Posterior vena cava (tissue), 2 donors: ENCODE results near the gene CYP3A4. TPM values are rescaled to one million over a fixed set of nuclear protein-coding genes. Genes with fewer than 3 reads are reported as not detected.
"Not testable (repeated sequence)": the region's sequence is repeated elsewhere in the genome, so short reads cannot be mapped to it uniquely, and the experiment has no call there.

Experiments
- DNase-seq: peaks from one replicate; pipeline ENCODE4 v3.0.0-alpha.2; 2020; ENCODE audit warnings: low spot score
- intact Hi-C, 2 donors: fragments of 100-400 bp; cut with DNase I; formaldehyde crosslinking; loops; one replicate each; pipeline versions ENCODE4 v1.14.1 to v1.14.2; 2022 to 2023
- total RNA-seq, 2 donors: library from RNA; stranded (reverse); fragmentation: NEBNext Ultra II Directional; extraction: Animal tissue kit (Norgen Biotek cat#: 25700); gene quantifications; one replicate each; pipeline ENCODE4 v1.2.1, GENCODE V29; 2021
- donor health status: DM: yes; HTN: yes; CAD: no.
- donor health status: DM: yes; HTN: yes; CAD: no.

Gene CYP3A4
- total RNA-seq, 2 donors from 2014 or later, result not detected

DNA sequence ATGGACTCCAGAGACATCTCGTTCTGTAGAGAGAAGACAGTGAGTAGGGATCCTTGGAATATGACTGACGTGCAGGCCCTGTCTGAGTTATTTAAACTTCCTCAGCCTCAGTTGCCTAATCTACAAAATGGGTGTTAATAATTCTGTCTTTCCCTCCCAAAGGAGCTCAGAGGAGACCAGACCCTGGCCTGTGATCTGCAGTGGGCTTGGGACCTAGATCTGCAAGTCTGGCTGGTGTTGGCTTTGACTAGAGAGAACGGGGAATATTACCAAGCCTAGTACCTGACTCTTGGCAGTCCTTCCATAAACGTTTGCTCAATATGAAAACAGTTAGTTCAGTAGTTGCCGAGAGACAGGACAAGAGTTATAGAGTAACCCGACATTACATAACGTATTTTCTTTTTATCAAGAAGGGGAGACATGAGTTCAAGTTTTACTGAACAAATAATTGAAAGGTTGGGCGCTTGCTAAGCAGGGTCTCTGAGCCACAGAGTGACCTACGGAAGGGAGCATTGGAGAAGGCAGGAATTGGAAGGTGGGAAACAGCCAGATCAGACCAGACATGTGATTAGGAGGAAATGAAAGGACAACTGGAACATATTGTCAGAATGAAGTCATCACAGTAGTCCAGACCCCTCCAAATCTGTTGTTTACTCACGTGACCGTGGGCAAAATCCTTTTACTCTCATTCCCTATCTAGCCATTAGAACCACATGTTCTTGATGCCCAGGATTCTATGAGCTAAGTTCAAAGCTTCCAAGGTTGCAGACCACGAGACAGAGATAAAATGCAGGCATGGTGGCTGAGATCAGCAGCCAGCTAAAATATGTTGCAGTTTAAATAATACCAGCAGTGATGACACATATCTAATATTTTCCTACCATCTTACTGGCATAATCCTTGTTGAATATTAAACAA is 10.9 kb upstream of the CYP3A4 start:
- DNase-seq, result no peak
- intact Hi-C loops, result no loop called here

DNA sequence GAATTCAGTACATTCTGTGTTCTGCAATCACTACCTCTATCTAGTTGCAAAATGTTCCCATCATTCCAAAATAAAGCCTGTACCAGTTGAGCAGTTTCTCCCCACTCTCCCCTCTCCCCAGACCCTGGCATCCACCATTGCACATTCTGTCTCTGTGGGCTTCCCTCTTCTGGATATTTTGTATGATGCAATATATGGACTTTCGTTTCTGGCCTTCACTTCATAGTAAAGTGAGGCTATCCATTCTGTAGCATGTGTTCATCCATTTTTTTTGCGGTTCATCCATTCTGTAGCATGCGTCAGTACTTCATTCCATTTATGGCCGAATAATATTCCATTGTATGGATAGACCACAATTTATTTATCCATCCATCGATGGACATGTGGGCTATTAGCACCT is 9.5 kb upstream of the CYP3A4 start:
- DNase-seq, result no peak
- intact Hi-C loops, result no loop called here

DNA sequence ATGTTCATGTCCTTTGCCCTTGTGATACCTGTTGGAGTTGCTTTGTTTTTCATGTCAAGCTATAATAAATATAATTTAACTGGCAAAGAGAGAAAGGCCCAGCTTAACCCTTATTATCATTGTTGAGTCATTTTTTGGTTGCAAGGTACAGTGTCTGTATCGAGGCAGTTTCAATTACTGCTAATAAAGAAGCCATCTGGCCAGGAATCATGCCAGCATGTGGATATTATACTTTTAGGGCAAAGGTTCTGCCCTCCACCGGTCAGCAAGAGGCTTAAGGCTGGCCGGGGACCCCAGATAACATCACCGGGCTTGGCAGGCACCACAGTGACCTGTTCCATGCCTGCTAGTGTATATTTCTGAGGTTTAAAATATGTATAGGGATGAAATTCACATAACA is 9.0 kb upstream of the CYP3A4 start:
- intact Hi-C loops, result no loop called here
- DNase-seq, result no peak

DNA sequence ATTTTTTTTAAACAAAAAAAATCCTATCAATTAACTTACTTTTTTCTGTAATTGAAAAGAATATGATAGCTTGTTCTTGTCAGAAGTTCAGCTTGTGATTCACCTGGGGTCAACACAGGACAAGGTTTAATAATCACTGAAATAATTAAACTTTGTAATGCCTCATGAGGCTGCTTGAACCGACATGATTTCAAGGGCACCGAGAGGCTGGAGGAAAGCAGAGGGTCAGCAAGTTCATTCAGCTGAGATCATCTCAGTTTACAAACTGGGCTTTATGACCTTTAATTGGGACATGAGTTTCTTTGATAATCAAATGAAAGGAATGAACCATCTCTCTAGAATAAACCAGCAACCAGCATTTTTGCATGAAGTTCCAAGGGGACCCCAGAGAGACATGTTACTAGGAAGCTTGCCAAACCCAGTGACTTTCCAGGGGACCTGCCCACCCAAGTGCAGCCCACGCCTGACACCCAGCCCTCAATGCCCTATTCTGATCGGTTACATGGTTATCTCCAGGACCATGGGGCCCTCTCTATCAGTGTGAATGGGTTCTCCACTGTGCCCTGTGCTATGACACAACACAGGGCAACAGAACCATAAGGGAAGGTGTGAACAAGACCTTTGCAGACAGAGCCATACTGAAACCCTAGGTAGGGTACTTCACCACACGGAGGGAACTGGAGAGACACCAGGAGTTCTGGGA is 7.8 kb upstream of the CYP3A4 start:
- no peak for DNase-seq
- intact Hi-C loops, result no loop called here

DNA sequence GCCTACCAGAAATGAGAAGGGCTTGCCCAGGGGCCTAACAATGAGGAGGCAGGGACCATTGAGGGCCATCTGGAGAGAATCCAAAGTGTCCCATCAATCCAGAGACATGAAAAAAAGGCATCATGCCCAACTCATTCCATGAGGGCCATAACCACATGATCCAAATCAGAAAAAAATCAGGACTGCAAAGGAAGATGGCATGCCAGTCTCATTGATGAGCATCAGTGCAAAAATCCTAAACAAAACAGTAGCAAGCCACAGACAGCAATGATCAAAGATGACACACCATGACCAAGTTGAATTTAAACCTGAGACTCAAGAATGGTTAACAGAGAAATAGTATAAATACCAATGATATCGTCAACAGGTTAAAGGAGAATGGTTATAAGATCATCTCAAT is 7.0 kb upstream of the CYP3A4 start:
- no peak for DNase-seq
- intact Hi-C loops, result no loop called here

DNA sequence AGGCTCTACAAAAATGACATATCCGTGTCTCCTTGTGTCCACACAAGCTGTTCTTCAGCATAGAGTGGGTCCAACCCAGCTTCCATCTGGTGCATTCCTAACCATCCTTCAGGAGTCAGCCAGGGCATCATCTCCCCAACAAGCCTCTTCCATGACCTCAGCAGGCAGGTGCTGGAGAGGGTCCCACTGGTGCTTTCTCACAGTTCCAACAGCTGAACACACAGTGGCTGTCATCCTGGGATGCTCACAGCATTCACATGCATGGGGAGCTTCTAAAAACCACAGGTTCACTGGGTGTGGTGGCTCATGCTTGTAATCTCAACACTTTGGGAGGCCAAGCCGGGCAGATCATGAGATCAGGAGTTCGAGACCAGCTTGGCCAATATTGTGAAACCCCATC is 6.4 kb upstream of the CYP3A4 start:
- intact Hi-C loops, result no loop called here
- DNase-seq, result no peak

DNA sequence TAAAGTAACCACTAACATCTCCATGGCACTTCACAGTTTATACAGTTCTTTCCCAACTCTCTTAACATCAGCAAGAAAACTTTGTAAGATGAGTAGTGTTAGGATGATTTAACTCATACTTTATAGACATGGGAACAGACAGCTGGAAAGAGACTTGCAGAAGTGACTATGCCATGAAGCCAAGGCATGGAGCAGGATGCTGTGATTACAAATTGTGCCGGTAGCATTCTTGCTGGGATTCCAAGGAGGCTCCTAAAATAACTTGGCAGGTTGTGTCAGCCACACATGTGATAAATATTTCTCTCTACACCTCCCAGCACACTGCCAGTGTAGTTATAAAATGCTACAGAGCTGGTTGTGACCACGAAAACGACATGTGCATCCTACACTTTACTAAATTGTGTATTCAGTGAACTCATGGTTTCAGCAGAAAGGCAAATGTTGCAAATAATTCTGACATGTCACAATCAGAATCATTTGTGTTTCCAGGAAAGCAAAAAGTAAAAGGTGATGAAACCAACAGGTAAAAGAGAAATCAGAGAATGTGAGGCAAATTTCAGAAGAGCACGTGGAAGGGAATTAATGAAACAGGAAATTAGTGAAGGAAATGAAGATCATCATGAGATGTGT is 5.6 kb upstream of the CYP3A4 start:
- intact Hi-C loops, result no loop called here
- no peak for DNase-seq

DNA sequence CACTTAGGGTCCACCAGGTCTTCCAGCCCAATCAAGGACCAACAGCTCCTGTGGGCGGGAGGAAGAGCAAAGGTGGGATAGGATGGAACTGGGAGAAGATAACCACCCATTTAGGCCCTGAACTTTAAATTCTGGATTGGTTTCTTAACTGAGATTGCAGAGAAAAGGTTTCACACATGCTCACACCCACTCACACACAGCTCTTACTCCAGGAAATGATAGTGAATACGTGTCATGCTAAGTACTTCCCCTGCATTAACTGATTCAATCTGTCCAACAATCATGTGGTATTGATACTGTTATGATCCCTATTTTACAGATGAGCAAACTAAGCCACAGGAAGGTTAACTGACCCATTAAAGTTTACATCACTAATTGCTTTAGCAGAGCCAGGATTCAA is 4.6 kb upstream of the CYP3A4 start:
- no peak for DNase-seq
- intact Hi-C loops, result no loop called here

DNA sequence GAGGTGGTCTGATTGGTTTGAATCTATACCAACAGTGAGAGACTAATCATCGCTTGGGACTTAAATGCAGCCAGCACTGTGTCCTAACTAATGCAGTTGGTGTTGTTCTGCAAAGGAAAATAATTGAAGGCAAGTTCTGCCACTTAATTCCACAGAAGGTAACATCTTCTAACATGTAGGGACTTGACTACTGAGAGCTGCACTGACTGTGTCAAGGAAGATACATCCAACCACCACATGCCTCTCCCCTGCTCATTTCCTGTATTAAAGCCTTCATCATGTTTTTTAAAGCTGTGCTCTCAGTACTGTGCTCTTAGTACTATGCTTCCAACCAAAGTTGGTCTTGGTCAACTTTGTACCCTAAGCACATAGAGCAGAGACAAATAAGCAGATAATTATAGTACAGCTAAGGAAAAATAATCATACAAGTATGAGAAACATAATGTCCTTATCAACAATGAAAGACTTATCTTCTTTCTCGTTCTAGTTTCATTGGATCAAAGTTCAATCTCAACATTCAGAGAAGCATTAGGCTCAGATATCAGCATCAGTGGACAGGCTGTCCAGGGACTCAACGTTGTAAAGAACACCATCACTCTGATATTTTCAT is 2.8 kb upstream of the CYP3A4 start:
- intact Hi-C loops, result no loop called here
- no peak for DNase-seq

DNA sequence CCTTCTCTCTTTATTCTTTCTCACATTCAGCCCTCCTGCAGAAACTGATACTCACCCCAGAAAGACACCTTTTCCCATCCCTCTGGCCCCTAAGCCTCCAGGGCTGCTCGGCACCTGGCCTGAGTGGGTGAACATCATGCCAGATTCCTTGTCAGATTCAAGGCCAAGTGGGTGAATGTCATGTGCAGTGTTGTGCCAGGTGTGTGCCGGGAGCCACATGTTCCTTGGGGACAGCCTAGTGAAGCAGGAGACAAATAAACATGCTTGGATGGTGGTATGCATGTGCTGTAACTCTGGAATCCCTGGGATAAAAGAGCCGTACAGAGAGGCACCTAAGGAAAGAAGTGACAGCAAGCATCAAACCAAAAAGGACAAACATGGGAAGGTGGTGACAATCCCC is 1.7 kb upstream of the CYP3A4 start:
- intact Hi-C loops, DNase-seq: not testable (repeated sequence)

DNA sequence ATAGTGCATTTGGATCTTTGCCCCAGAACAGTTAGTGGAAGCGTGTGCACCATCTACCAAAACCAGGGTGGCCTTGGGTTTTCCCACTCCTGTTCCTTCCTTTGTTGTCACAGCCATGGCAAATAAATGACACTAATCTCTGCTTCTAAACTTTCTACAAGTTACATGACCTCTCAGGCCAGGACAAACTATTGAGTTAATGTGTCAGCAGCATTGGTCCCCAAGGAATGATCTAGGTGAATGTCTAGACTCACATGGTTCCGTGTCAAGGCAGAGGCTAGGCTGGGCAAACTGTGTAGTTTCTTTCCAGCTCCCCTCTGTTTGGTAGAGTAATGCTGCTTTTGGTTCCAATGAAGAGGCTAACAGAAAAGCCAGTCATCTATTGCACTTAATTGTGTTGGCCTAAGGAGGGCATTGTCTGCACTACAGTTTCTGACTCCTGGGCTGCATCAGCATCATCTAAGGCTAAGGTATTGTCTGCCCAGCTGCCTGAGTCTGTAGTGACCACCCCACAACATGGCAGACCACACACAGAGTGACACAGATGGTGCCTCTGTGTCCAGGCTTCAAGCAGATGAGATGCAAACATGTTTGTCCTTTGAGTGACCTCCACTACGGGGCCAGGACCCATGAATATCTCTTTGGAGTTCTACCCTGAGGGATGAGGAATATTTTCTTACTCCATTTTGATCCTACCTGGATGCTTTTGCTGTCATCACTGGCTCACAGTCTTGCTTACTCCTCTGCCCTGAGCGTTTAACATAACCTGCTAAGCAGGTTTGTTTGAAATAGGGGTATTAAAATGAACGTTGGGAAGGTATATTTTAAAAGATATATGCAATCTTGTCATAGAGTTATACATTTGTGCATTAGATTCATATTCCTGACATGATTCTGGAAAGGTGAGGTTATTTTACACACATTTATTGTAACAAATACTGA is 1.7 kb downstream of the CYP3A4 start:
- DNase-seq, result no peak
- intact Hi-C loops, result no loop called here

DNA sequence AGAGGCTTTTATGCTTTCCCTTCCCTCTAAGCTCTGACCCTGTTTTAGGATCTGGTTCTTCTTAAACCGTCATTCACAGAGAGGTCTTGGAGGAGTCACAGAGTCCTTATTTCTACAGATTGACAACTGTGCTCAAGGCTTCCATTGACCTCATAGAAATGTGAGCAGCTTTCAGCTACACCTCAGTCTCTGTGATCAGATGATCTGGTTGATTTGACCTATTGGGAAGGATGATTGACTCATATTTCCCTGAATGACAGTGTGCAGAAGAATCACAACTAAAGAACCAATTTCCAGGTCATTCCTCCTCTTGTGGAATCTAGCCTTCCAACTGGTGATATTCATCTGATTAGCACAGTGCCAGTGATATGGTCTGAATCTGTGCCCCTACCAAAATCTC is 3.4 kb downstream of the CYP3A4 start:
- intact Hi-C loops, result no loop called here

DNA sequence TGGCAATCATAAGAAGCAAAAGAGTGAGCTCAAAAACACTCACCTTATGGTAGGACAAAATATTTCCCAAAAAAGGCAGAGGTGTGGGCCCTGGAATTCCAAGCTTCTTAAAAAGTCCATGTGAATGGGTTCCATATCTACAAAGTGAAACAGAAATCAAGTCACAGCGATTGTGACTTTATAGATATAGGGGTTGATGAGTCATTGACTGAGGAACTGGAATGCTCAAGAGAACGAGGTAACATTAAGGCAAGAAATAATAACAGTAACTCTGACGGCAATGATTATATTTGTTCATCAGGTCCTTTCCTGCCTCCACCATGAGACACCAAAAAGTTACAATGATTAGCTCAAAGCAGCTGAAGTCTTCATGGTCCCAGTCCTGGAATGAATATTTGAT is 4.0 kb downstream of the CYP3A4 start:
- DNase-seq, result no peak
- intact Hi-C loops, result no loop called here

More for the DNA sequence above, 3.4 kb downstream of the CYP3A4 start:
- no peak for DNase-seq

DNA sequence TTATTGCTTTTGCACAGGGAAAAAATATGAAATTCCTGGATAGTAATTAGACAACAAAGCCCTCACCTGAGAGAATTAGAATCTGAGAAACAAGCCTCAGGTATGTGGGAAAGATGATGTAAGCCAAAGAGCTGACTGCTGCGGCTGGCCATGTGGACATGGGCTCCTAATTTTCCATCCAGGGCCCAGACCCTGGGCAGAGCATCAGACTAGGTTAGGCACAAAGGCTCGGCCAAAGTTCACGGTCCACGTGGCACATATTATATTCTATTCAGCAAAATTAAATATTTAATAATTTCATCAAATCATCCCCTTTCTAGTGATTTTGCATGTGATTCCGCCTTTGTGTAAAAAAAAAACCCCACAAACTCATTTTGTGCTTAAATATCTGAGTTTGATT is 5.1 kb downstream of the CYP3A4 start:
- intact Hi-C loops, result no loop called here
- no peak for DNase-seq

DNA sequence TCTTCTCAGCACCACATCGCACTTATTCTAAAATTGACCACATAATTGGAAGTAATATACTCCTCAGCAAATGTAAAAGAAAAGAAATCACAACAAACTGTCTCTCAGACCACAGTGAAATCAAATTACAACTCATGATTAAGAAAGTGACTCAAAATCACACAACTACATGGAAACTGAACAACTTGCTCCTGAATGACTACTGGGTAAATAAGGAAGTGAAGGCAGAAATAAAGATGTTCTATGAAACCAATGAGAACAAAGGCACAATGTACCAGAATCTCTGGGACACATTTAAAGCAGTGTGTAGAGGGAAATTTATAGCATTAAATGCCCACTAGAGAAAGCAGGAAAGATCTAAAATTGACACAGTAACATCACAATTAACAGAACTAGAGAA is 10.6 kb downstream of the CYP3A4 start:
- DNase-seq, intact Hi-C loops: not testable (repeated sequence)

DNA sequence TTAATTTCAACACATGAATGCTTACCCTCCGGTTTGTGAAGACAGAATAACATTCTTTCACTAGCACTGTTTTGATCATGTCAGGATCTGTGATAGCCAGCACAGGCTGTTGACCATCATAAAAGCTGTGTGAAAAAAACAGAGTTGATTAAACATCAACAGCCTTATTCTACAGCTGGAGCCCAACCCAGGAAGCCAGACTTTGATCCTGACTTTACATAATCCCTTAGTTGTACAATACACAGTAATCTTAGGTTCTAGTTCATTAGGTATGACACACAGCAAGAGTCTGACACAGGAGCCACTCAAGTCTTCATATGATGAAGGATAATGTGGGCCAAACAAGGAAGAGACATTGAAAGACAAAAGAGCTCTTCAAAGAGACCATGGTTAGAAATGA is 11.4 kb downstream of the CYP3A4 start:
- no peak for DNase-seq
- intact Hi-C loops, result no loop called here

DNA sequence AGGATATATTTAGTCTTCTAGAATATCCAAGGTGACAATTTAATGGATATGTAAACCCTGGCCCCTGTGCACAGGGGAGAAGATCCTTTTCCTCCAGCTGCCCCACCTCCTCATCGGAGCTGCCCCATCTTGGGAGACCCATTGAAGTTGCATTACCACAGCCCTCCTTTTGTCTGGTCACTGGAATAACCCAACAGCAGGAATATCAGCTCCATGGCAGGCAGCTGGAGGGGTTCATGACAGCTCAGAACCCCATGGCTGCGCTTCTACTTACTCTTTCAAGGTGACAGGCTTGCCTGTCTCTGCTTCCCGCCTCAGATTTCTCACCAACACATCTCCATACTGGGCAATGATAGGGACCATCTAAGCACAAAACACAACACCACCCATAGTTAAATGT is 14.5 kb downstream of the CYP3A4 start:
- intact Hi-C loops, result not testable (repeated sequence)

DNA sequence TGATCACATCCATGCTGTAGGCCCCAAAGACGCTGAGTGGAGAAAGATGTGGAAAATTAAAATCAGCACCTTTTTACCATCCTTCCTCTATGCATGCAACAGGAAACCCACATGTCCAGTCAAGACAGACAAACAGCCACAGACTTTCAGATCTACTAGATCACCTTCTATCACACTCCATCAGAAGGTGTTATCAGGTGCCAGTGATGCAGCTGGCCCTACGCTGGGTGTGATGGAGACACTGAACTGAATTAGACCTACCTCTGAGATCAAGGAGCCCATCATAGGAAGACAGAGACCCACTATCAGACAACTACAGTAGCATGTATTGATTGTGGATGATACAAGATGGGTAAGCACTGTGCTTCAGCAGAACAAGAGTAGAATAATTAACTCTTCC is 15.5 kb downstream of the CYP3A4 start:
- no peak for DNase-seq
- intact Hi-C loops, result no loop called here

More for the DNA sequence above, 14.5 kb downstream of the CYP3A4 start:
- DNase-seq, result not testable (repeated sequence)

DNA sequence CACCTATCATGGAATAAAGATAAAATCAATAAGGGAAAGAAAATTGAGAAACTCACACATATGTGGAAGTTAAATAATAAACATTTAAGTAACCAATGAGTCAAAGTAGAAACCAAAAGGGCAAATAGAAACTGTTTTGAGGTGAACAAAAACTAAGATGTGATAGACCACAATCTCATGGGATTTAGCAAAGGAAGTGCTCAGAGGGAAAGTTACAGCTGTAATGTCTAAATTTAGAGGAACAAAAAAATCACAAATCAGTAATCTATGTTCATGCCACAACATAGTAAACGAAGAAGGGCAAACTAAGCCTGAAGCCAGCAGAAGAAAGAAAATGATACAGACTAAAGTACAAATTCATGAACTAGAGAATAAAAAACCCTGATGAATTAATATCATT is 16.3 kb downstream of the CYP3A4 start:
- intact Hi-C loops, result no loop called here
- no peak for DNase-seq
